HUES48 (cell line): ENCODE data around the gene PIANP.
A peak's percentile ranks its signal among the peaks of the same experiment; 100 is the strongest.
"Not testable (repeated sequence)": the region's sequence is repeated elsewhere in the genome, so short reads cannot be mapped to it uniquely, and the experiment has no call there.

ENCODE experiments used
- H3K27ac ChIP-seq: one replicate; pipeline ENCODE4 v1.7.0; 2013; ENCODE audit warnings: low read depth, low read length, inconsistent platforms
- H3K27me3 ChIP-seq: 2 replicates; pipeline ENCODE4 v1.6.1; 2013; ENCODE audit warnings: mild to moderate bottlenecking, low read length; ENCODE audit not compliant: control insufficient read depth, insufficient read depth
- H3K36me3 ChIP-seq: 2 replicates; pipeline ENCODE4 v1.6.1; 2013; ENCODE audit warnings: low read length; ENCODE audit not compliant: control insufficient read depth, insufficient read depth
- H3K4me1 ChIP-seq: 2 replicates; pipeline ENCODE4 v1.6.1; 2013; ENCODE audit warnings: mild to moderate bottlenecking, low read length; ENCODE audit not compliant: control insufficient read depth, insufficient read depth
- H3K4me3 ChIP-seq: 2 replicates; pipeline ENCODE4 v1.5.1; 2013; ENCODE audit warnings: mild to moderate bottlenecking, low read depth, low read length
- H3K9ac ChIP-seq: 2 replicates; pipeline ENCODE4 v1.6.1; 2013; ENCODE audit warnings: mild to moderate bottlenecking, low read depth, low read length, moderate library complexity
- H3K9me3 ChIP-seq: 2 replicates; pipeline ENCODE4 v1.6.1; 2013; ENCODE audit warnings: low read length; ENCODE audit not compliant: control insufficient read depth, insufficient read depth

Gene PIANP

GRCh38 chr12:6730169-6730568 lies 29.6 kb upstream of the PIANP start:
- Histone ChIP-seq H3K9ac (no peak overlapping the region), H3K9me3 (no peaks in the 10 kb centered on the region), H3K4me1 (no peaks in the 10 kb centered on the region), H3K27ac (no peak overlapping the region), H3K4me3 (no peak overlapping the region), H3K27me3 (no peaks in the 10 kb centered on the region), H3K36me3 (peaks cover 44% of the 10 kb centered on the region)

- H3K9me3 ChIP-seq = no peaks in the 10 kb centered on the region
- peaks cover 6% of the 10 kb centered on the region for H3K4me1 ChIP-seq
- H3K27me3 ChIP-seq = no peaks in the 10 kb centered on the region
- peaks cover 44% of the 10 kb centered on the region for H3K36me3 ChIP-seq
- H3K9ac ChIP-seq = no peak overlapping the region
- H3K27ac ChIP-seq = no peak overlapping the region
- H3K4me3 ChIP-seq = no peak overlapping the region
Observed at GRCh38 chr12:6729186-6729585, 28.6 kb upstream of the PIANP start.

- H3K9me3 ChIP-seq = no peaks in the 10 kb centered on the region
- peaks cover 29% of the 10 kb centered on the region for H3K36me3 ChIP-seq
- no peaks in the 10 kb centered on the region for H3K27me3 ChIP-seq
- no peak overlapping the region for H3K9ac ChIP-seq
- H3K4me3 ChIP-seq = no peak overlapping the region
- no peak overlapping the region for H3K27ac ChIP-seq
- H3K4me1 ChIP-seq = peaks cover 6% of the 10 kb centered on the region
Observed at GRCh38 chr12:6725350-6725749, 24.7 kb upstream of the PIANP start.

DNA sequence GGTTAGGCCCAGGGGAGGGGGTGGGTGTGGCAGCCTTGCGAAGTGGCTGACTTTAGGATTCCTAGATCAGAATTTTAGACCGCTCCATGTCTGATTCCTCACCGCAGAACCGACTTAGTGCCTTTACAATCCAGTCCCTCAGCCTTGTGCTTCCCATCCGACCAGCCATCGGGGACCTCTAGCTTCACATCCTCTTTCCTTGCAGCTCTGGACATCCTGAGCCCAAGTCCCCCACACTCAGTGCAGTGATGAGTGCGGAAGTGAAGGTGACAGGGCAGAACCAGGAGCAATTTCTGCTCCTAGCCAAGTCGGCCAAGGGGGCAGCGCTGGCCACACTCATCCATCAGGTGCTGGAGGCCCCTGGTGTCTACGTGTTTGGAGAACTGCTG lies 23.8 kb upstream of the PIANP start:
- Histone ChIP-seq H3K27ac (peak overlapping the region; percentile 63), H3K9me3 (no peaks in the 10 kb centered on the region), H3K36me3 (peaks cover 19% of the 10 kb centered on the region), H3K4me3 (peak overlapping the region; percentile 72), H3K9ac (peak overlapping the region; percentile 49), H3K27me3 (no peaks in the 10 kb centered on the region), H3K4me1 (peaks cover 6% of the 10 kb centered on the region)

DNA sequence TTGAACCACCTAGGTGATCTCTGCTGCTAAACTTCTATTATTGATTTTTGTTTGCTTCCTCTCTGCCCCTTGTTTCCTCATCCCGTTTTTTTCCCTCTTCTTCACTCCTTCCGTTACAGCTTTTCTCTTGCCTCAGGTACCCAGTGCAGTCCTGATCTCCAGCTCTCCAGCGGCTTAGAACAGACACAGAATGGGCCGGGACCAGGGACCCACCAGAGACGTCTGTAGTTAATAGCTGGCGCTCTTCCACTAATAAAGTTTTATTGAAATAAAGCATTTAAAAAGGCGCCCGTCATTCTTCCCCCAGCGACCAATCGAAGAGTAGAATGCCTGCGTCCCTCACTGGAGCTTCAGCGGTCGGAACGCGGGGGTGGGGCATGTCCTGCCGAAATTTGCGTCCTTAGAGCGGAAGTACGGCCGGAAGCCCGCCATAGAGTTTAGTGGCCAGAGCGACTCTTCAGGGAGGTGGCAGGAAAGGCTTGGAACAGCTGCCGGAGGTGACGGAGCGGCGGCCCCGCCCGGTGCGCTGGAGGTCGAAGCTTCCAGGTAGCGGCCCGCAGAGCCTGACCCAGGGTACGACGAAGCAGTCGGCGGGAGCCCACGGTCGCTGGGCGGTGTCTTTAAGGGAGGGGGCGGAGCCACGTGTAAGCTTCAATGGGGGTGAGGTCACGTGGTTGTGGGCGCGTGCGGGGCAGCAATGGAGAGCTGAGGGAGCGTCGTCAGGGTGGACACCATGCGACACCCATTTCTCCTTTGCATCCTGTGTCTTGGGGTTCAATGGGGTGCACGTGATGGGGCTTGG lies 23.2 kb upstream of the PIANP start, which contains the start of gene COPS7A:
Gene COPS7A, plus strand, starts transcription at position 440 of the 802 bp plus-strand sequence. CDS start 611 bp downstream, outside the sequence.
- peak within 1 kb of the TSS; percentile 63 for H3K27ac ChIP-seq
- H3K9ac ChIP-seq = peak within 1 kb of the TSS; percentile 60
- H3K4me1 ChIP-seq = peaks cover 6% of the 10 kb centered on the region
- peak within 1 kb of the TSS; percentile 72 for H3K4me3 ChIP-seq
- H3K9me3 ChIP-seq = no peaks in the 10 kb centered on the region
- H3K36me3 ChIP-seq = peaks cover 13% of the 10 kb centered on the region
- no peaks in the 10 kb centered on the region for H3K27me3 ChIP-seq

- Histone ChIP-seq H3K4me3 (peak overlapping the region; percentile 72; the same call in 1 of the 2 replicates), H3K9me3 (no peaks in the 10 kb centered on the region), H3K4me1 (peaks cover 6% of the 10 kb centered on the region), H3K36me3 (peaks cover 4% of the 10 kb centered on the region; the same call in 1 of the 2 replicates), H3K9ac (no peak overlapping the region), H3K27ac (no peak overlapping the region), H3K27me3 (no peaks in the 10 kb centered on the region)
Observed at GRCh38 chr12:6722863-6723262, 22.2 kb upstream of the PIANP start.

DNA sequence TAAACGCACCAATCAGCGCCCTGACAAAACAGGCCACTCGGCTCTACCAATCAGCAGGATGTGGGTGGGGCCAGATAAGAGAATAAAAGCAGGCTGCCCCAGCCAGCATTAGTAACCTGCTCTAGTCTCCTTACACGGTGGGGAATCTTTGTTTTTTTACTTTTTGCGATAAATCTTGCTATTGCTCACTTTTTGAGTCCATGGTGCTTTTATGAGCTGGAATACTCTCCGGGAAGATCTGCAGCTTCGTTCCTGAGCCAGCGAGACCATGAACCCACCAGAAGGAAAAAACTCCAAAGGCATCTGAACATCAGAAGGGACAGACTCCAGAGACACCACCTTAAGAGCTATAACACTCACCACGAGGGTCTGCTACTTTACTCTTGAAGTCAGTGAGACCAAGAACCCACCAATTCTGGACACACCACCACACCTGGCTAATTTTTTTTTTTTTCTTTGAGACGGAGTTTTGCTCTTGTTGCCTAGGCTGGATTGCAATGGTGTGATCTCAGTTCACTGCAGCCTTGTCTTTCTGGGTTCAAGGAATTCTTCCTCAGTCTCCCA lies 16.3 kb upstream of the PIANP start:
- no peaks in the 10 kb centered on the region for H3K9me3 ChIP-seq
- no peak overlapping the region for H3K4me3 ChIP-seq
- no peak overlapping the region for H3K9ac ChIP-seq
- no peaks in the 10 kb centered on the region for H3K27me3 ChIP-seq
- no peak overlapping the region for H3K27ac ChIP-seq
- H3K4me1 ChIP-seq = no peaks in the 10 kb centered on the region
- H3K36me3 ChIP-seq = no peaks in the 10 kb centered on the region

DNA sequence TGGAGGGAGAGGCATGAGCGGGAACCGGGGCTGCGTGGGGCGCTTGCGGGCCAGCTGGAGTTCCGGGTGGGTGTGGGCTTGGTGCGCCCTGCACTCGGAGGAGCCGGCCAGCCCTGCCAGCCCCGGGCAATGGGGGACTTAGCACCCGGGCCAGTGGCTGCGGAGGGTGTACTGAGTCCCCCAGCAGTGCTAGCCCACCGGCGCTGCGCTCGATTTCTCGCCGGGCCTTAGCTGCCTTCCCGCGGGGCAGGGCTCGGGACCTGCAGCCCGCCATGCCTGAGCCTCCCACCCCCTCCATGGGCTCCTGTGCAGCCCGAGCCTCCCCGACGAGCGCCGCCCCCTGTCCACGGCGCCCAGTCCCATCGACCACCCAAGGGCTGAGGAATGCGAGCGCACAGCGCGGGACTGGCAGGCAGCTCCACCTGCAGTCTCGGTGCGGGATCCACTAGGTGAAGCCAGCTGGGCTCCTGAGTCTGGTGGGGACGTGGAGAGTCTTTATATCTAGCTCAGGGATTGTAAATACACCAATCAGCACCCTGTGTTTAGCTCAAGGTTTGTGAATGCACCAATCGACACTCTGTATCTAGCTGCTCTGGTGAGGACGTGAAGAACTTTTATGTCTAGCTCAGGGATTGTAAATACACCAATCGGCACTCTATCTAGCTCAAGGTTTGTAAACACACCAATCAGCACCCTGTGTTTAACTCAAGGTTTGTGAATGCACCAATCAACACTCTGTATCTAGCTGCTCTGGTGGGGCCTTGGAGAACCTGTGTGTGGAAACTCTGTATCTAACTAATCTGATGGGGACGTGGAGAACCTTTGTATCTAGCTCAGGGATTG lies 15.6 kb upstream of the PIANP start:
- not testable (repeated sequence) for H3K4me3 ChIP-seq, H3K9me3 ChIP-seq, H3K27me3 ChIP-seq, H3K9ac ChIP-seq, H3K27ac ChIP-seq, H3K4me1 ChIP-seq, H3K36me3 ChIP-seq

DNA sequence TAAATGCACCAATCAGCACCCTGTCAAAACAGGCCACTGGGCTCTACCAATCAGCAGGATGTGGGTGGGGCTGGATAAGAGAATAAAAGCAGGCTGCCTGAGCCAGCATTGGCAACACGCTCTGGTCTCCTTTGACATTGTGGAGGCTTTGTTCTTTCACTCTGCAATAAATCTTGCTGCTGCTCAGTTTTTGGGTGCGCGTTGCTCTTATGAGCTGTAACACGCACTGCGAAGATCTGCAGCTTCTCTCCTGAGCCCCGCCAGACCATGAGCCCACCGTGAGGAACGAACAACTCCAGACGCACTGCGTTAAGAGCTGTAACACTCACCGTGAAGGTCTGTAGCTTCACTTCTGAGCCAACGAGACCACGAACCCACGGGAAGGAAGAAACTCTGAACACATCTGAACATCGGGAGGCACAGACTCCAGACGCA lies 8.4 kb upstream of the PIANP start:
- Histone ChIP-seq H3K36me3 (no peaks in the 10 kb centered on the region), H3K9ac (no peak overlapping the region)

DNA sequence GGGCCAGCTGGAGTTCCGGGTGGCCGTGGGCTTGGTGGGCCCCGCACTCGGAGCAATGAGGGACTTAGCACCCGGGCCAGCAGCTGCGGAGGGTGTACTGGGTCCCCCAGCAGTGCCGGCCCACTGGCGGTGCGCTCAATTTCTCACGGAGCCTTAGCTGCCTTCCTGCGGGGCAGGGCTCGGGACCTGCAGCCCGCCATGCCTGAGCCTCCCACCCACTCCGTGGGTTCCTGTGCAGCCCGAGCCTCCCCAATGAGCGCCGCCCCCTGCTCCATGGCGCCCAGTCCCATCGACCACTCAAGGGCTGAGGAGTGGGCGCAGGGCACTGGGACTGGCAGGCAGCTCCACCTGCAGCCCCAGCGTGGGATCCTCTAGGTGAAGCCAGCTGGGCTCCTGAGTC lies 7.7 kb upstream of the PIANP start:
- not testable (repeated sequence) for H3K9ac ChIP-seq, H3K36me3 ChIP-seq, H3K9me3 ChIP-seq, H3K4me1 ChIP-seq, H3K27ac ChIP-seq, H3K27me3 ChIP-seq, H3K4me3 ChIP-seq

More for the DNA sequence above, 8.4 kb upstream of the PIANP start:
- no peaks in the 10 kb centered on the region for H3K27me3 ChIP-seq
- H3K27ac ChIP-seq = no peak overlapping the region
- H3K4me3 ChIP-seq = no peak overlapping the region
- no peaks in the 10 kb centered on the region for H3K9me3 ChIP-seq
- no peaks in the 10 kb centered on the region for H3K4me1 ChIP-seq
